Lower leg skin (tissue), 4 donors: ENCODE data around the gene CDH13. TPM values are rescaled to one million over a fixed set of nuclear protein-coding genes. Genes with fewer than 3 reads are reported as not detected.

Experiments used
- DNase-seq, 2 donors: peaks; one replicate each; pipeline ENCODE4 v3.0.0-alpha.2; 2019; ENCODE audit warnings: low spot score in 2 of 2
- H3K4me3 ChIP-seq: fragments of 200-600 bp; sonication (generic); 2 replicates; pipeline ENCODE4 v1.5.1; 2017; ENCODE audit warnings: mild to moderate bottlenecking, low read depth; ENCODE audit not compliant: poor library complexity, severe bottlenecking
- POLR2A ChIP-seq, 2 donors: fragments of 450-650 bp; IDR thresholded peaks; one replicate each; pipeline ENCODE4 v1.6.1; 2016 to 2017; ENCODE audit warnings: antibody characterized with exemption in 2 of 2, mild to moderate bottlenecking in 1 of 2, moderate library complexity in 1 of 2
- WGBS, 2 donors: methylation state at CpG; one replicate each; pipeline ENCODE4 v1.1.5; 2018; 5-methylcytosine and 5-hydroxymethylcytosine counted together
- intact Hi-C: fragments of 100-400 bp; cut with DNase I; formaldehyde crosslinking; loops from one replicate; pipeline ENCODE4 v1.15.0; 2023; ENCODE audit warnings: low total_unique reads
- total RNA-seq, 4 donors: library from RNA; depleted of rRNA; stranded (reverse); fragments of >200 nt; gene quantifications; one replicate each; pipeline ENCODE4 v1.1.0, GENCODE V29; 2016
- TF ChIP-seq, protein P1 (sequence below), 3 donors: fragments of 450-650 bp; IDR thresholded peaks; one replicate each; pipeline ENCODE4 v1.5.1; 2016; ENCODE audit warnings: antibody characterized with exemption in 3 of 3, mild to moderate bottlenecking in 3 of 3, moderate library complexity in 2 of 3

The CDH13 gene
- total RNA-seq, 4 donors from 2014 or later = 102 to 246 (median 155) TPM

DNA sequence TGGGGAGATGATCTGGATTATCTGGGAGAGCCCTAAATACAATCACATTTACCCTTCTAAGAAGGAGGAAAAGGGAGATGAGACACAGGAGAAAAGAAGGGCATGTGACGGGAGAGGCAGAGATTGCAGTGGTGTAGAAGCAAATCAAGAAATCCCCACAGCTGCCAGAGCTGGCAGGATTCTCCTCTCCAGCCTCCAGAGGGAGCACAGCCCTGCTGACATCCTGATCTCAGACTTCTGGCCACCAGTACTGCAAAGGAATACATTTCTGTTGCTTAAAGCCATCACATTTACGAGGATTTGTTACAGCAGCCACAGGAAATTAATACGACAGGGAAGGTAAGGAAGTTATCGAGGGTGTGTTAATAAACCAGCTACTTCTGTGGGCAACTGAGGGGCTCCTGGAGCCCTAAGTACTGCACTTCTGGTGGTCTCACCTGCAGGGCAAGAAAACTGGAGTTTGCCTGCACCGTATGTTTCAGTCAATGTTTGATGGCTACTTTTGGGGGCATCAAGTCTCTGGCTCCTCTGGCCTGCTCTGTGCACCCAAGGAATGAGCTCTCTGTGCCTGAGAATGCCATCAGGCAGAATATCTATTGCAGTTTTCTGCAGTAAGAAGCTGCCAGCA, 22.9 kb upstream of the CDH13 start:
- intact Hi-C loops = no loop called here
- no peak overlapping the region for H3K4me3 ChIP-seq
- TF ChIP-seq POLR2A (IDR thresholded peaks at IDR 0.05) = no peak
- TF ChIP-seq, protein P1, sequence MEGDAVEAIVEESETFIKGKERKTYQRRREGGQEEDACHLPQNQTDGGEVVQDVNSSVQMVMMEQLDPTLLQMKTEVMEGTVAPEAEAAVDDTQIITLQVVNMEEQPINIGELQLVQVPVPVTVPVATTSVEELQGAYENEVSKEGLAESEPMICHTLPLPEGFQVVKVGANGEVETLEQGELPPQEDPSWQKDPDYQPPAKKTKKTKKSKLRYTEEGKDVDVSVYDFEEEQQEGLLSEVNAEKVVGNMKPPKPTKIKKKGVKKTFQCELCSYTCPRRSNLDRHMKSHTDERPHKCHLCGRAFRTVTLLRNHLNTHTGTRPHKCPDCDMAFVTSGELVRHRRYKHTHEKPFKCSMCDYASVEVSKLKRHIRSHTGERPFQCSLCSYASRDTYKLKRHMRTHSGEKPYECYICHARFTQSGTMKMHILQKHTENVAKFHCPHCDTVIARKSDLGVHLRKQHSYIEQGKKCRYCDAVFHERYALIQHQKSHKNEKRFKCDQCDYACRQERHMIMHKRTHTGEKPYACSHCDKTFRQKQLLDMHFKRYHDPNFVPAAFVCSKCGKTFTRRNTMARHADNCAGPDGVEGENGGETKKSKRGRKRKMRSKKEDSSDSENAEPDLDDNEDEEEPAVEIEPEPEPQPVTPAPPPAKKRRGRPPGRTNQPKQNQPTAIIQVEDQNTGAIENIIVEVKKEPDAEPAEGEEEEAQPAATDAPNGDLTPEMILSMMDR (IDR thresholded peaks at IDR 0.05) = no peak
- 15 to 21% methylated on average over 5 of the region's 5 CpGs for WGBS, 2 donors
- DNase-seq = peak; percentile 53 to 90

DNA sequence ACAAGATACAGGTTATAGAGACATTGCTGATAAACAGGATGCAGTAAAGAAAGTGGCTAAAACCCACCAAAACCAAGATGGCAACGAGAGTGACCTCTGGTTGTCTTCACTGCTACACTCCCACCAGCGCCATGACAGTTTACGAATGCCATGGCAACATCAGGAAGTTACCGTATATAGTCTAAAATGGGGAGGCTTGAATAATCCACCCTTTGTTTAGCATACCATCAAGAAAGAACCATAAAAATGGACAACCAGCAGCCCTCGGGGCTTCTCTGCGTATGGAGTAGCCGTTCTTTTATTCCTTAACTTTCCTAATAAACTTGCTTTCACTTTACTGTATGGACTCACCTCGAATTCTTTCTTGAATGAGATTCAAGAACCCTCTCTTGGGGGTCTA, 21.7 kb upstream of the CDH13 start:
- DNase-seq = no peak
- H3K4me3 ChIP-seq = no peak overlapping the region
- intact Hi-C loops = no loop called here
- 87% methylated on average over 8 of the region's 8 CpGs for WGBS, 2 donors
- TF ChIP-seq, protein P1 (IDR thresholded peaks at IDR 0.05) = no peak
- no peak for TF ChIP-seq POLR2A (IDR thresholded peaks at IDR 0.05)

DNA sequence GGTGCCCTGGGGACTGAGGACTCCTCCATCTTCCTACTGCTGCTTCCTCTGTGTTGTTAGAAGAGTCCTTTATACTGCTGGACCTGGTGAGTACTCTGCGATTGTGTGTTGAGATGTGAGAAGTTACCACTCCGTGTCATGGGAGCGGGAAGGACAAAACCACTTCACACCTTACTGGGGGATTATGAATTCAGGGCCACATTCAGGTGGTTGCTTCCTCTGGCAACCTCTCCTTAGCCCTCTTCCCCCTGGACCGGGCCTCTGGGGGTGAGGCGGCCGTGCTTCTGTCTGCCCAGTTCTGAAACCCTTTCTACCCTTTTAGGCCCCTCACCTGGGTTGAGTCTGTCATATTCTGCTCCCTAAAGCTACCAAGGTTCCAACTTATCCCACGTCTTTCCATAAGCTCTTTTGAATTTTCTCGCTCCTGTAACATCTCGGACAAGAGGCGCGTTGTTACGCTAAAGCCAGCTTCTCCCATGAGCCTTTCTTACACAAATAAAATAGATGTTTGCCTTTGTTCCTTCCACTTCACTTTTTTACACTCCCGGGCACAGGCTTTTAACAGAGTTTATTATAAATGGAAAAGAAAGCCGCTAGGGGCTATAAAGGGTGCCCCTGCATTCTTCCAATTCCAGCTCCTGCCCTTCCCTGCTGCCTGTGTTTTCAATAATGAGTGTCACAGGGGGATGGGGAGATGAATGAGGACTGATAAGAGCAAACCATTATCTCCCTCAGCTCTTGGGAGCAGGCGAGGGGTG, 20.7 kb upstream of the CDH13 start:
- 68 to 76% methylated on average over 15 of the region's 15 CpGs for WGBS, 2 donors
- intact Hi-C loops = no loop called here
- no peak for DNase-seq
- no peak overlapping the region for H3K4me3 ChIP-seq
- TF ChIP-seq, protein P1 (IDR thresholded peaks at IDR 0.05) = no peak
- TF ChIP-seq POLR2A (IDR thresholded peaks at IDR 0.05) = no peak

DNA sequence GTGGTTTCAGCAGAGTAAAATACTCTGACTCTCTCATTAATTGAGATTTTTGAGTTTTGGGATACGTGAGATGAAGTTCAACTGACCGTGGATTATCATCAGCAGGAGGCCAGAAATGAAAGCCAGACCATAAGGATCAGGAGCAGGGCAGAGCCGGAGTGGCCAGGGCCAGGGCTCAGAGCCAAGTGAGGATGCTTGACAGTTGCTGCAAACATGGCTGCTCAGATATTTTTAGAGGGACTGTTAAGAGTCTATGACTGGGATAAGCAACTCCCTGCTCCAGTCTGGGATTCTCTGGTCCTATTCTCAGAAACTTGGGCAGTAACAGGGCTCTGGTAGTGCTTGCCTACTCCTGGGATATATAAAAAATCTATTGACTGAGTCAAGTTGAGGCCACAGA, 17.6 kb upstream of the CDH13 start:
- no peak overlapping the region for H3K4me3 ChIP-seq
- intact Hi-C loops = no loop called here
- DNase-seq = no peak
- no peak for TF ChIP-seq POLR2A (IDR thresholded peaks at IDR 0.05)
- TF ChIP-seq, protein P1 (IDR thresholded peaks at IDR 0.05) = no peak
- 69 to 74% methylated on average over 3 of the region's 3 CpGs for WGBS, 2 donors

DNA sequence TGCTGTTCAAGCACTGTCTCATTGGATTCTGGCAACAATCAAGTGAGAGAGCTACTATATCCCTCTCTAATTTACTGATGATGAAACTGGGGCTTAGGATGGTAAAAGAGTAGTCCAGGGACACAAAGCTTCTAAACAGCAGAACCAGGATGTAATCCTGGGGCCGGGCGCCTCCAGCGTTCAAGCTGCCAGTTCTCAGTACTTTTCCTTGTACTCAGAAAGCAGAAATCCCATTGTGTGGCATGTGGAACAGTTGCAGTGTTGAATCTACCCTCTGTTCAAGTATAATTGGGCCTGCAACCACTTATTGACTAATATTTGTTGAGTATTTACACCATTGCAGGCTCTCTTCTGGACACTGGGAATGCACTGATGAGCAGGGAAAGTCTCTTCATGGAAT, 14.5 kb upstream of the CDH13 start:
- no peak overlapping the region for H3K4me3 ChIP-seq
- intact Hi-C loops = no loop called here
- DNase-seq = no peak
- WGBS, 2 donors = 67 to 96% methylated on average over 3 of the region's 3 CpGs
- TF ChIP-seq POLR2A (IDR thresholded peaks at IDR 0.05) = no peak
- TF ChIP-seq, protein P1 (IDR thresholded peaks at IDR 0.05) = no peak
